Lower leg skin (tissue), 4 donors: ENCODE measurements around the gene VAMP5. TPM values are rescaled to one million over a fixed set of nuclear protein-coding genes. Genes with fewer than 3 reads are reported as not detected.

ENCODE experiments used
- DNase-seq, 2 donors: peaks; one replicate each; pipeline ENCODE4 v3.0.0-alpha.2; 2019; ENCODE audit warnings: low spot score in 2 of 2
- H3K4me3 ChIP-seq: fragments of 200-600 bp; sonication (generic); 2 replicates; pipeline ENCODE4 v1.5.1; 2017; ENCODE audit warnings: mild to moderate bottlenecking, low read depth; ENCODE audit not compliant: poor library complexity, severe bottlenecking
- POLR2A ChIP-seq, 2 donors: fragments of 450-650 bp; IDR thresholded peaks; one replicate each; pipeline ENCODE4 v1.6.1; 2016 to 2017; ENCODE audit warnings: antibody characterized with exemption in 2 of 2, mild to moderate bottlenecking in 1 of 2, moderate library complexity in 1 of 2
- WGBS, 2 donors: methylation state at CpG; one replicate each; pipeline ENCODE4 v1.1.5; 2018; 5-methylcytosine and 5-hydroxymethylcytosine counted together
- intact Hi-C: fragments of 100-400 bp; cut with DNase I; formaldehyde crosslinking; loops from one replicate; pipeline ENCODE4 v1.15.0; 2023; ENCODE audit warnings: low total_unique reads
- total RNA-seq, 4 donors: library from RNA; depleted of rRNA; stranded (reverse); fragments of >200 nt; gene quantifications; one replicate each; pipeline ENCODE4 v1.1.0, GENCODE V29; 2016
- TF ChIP-seq, protein P1 (sequence below), 3 donors: fragments of 450-650 bp; IDR thresholded peaks; one replicate each; pipeline ENCODE4 v1.5.1; 2016; ENCODE audit warnings: antibody characterized with exemption in 3 of 3, mild to moderate bottlenecking in 3 of 3, moderate library complexity in 2 of 3

Gene VAMP5
- total RNA-seq, 4 donors from 2014 or later: 10.1 to 35.6 (median 14.0) TPM

DNA sequence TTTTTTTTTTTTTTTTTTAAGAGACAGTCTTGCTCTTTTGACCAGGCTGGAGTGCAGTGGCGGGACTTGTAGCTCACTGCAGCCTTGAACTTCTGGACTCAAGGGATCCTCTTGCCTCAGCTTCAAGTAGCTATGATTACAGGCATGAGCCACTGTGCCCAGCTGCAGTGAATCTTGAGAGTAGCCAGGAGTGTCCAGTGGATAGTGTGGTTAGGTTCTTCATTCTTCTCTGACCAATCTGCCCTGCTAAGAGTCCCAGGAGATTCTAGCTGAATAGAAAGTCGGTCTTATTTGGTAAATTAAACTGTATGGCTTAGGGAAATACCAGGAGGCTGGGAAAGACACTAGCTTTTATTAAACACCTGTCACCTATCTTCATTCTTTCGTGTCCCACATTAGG is 47.1 kb downstream of the VAMP5 start:
- intact Hi-C loops: no loop called here
- H3K4me3 ChIP-seq: no peak overlapping the region
- 95% methylated on average over 3 of the region's 3 CpGs for WGBS, 2 donors
- TF ChIP-seq, protein P1, sequence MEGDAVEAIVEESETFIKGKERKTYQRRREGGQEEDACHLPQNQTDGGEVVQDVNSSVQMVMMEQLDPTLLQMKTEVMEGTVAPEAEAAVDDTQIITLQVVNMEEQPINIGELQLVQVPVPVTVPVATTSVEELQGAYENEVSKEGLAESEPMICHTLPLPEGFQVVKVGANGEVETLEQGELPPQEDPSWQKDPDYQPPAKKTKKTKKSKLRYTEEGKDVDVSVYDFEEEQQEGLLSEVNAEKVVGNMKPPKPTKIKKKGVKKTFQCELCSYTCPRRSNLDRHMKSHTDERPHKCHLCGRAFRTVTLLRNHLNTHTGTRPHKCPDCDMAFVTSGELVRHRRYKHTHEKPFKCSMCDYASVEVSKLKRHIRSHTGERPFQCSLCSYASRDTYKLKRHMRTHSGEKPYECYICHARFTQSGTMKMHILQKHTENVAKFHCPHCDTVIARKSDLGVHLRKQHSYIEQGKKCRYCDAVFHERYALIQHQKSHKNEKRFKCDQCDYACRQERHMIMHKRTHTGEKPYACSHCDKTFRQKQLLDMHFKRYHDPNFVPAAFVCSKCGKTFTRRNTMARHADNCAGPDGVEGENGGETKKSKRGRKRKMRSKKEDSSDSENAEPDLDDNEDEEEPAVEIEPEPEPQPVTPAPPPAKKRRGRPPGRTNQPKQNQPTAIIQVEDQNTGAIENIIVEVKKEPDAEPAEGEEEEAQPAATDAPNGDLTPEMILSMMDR (IDR thresholded peaks at IDR 0.05): no peak
- no peak for TF ChIP-seq POLR2A (IDR thresholded peaks at IDR 0.05)
- no peak for DNase-seq

DNA sequence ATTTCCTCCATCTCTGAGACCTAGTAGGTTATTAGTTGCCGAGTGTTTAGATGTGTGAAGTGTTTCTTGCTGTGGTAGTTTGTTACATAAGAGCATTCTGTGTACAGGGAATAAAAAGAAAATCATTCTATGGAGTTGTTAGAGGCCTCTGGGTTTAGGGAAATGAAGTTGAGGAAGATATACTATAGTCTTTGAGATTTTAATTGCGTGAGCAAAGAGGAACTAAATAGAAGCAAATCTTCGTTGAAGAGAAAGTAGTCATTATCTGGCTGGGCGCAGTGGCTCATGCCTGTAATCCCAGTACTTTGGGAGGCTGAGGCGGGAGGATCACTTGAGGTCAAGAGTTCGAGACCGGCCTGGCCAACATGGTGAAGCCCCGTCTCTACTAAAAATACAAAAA is 50.8 kb downstream of the VAMP5 start:
- intact Hi-C loops: no loop called here
- TF ChIP-seq, protein P1 (IDR thresholded peaks at IDR 0.05): no peak
- no peak for TF ChIP-seq POLR2A (IDR thresholded peaks at IDR 0.05)
- no peak overlapping the region for H3K4me3 ChIP-seq
- DNase-seq: no peak
- whole genome bisulfite sequencing, 2 donors: 86 to 87% methylated on average over 8 of the region's 8 CpGs

DNA sequence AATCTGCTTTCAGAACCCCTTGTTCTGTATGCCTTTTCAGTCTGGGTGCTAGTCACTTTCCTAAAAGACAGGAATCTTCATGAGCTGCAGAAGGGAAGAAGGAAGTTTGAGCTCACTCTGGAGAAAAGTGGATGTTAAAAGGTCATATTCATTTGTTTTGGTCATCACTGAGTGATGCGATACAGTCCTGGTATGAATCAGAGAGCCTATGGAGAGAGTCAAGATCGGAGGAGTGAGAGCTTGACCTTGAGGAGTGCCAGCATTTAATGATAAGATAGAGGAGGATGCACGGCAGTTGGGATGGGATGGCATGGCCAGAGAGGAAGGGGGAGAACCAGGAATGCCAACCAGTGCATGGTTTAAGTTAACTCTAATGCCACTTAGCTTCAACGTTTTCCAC is 51.4 kb downstream of the VAMP5 start:
- WGBS, 2 donors: 65 to 69% methylated on average over 4 of the region's 4 CpGs
- TF ChIP-seq, protein P1 (IDR thresholded peaks at IDR 0.05): no peak
- no peak for TF ChIP-seq POLR2A (IDR thresholded peaks at IDR 0.05)
- no peak for DNase-seq
- H3K4me3 ChIP-seq: no peak overlapping the region
- intact Hi-C loops: no loop called here

DNA sequence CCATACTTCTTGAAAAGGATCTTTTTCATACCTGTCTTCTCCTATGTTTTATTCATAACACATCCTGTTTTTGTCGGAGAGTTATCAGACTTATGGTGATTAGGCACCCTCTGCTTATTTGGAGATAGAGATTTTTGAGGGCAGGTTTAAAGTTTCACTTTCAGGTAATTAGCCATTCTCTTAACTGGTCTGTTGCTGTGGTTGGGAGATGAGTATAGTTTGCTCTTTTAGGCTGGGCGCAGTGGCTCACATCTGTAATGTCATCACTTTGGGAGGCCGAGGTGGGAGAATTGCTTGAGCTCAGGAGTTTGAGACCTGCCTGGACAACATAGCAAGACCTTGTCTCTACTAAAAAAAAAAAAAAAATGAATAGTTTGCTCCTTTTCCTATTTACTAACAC is 58.5 kb downstream of the VAMP5 start:
- TF ChIP-seq, protein P1 (IDR thresholded peaks at IDR 0.05): no peak
- TF ChIP-seq POLR2A (IDR thresholded peaks at IDR 0.05): no peak
- H3K4me3 ChIP-seq: no peak overlapping the region
- WGBS, 2 donors: 90 to 93% methylated on average over 3 of the region's 3 CpGs
- intact Hi-C loops: loop anchor here (10.0 kb wide), 1 partner anchor 172 kb away; no protein-coding TSS in a partner anchor
- no peak for DNase-seq

Other genes starting within 250 kb of the VAMP5 start
- gene RETSAT, start 229.9 kb upstream of the VAMP5 start, total RNA-seq: 100 to 1,000 TPM in 2 of 4 donors, 10 to 100 TPM in 2; 86.2 to 121 (median 101) TPM
- gene ELMOD3, start 229.7 kb upstream of the VAMP5 start, total RNA-seq: 10 to 100 TPM; 10.0 to 26.1 (median 23.5) TPM
- gene CAPG, start 174.1 kb upstream of the VAMP5 start, total RNA-seq: 100 to 1,000 TPM; 177 to 272 (median 232) TPM
- gene SH2D6, start 165.7 kb upstream of the VAMP5 start, total RNA-seq: not detected
- gene MAT2A, start 45.3 kb upstream of the VAMP5 start, total RNA-seq: 10 to 100 TPM; 71.2 to 96.4 (median 83.0) TPM
- gene GGCX, start 22.9 kb upstream of the VAMP5 start, total RNA-seq: 10 to 100 TPM; 15.8 to 37.1 (median 25.8) TPM
- gene VAMP8, start 6.8 kb upstream of the VAMP5 start, total RNA-seq: 100 to 1,000 TPM in 2 of 4 donors, 10 to 100 TPM in 2; 88.3 to 207 (median 113) TPM
- gene RNF181, start 11.3 kb downstream of the VAMP5 start, total RNA-seq: 100 to 1,000 TPM in 3 of 4 donors, 10 to 100 TPM in 1; 63.1 to 114 (median 107) TPM
- 10 to 100 TPM in 2 of 4 donors, 1 to 10 TPM in 2; 5.8 to 13.7 (median 9.5) TPM for gene TMEM150A, start 18.3 kb downstream of the VAMP5 start, total RNA-seq
- gene C2orf68, start 27.6 kb downstream of the VAMP5 start, total RNA-seq: 10 to 100 TPM; 15.1 to 41.1 (median 19.0) TPM
- gene USP39, start 31.8 kb downstream of the VAMP5 start, total RNA-seq: 100 to 1,000 TPM in 1 of 4 donors, 10 to 100 TPM in 3; 45.6 to 160 (median 67.9) TPM
- gene SFTPB, start 83.8 kb downstream of the VAMP5 start, total RNA-seq: not detected
- gene GNLY, start 109.9 kb downstream of the VAMP5 start, total RNA-seq: 1 to 10 TPM in 2 of 4 donors, under 1 TPM in 1, not detected in 1; 0.42 to 3.6 (median 1.3) TPM
- gene ATOH8, start 169.6 kb downstream of the VAMP5 start, total RNA-seq: 10 to 100 TPM; 27.3 to 79.8 (median 33.7) TPM